K562 (cell line): ENCODE results near the gene PIBF1. TPM values are rescaled to one million over a fixed set of nuclear protein-coding genes. Genes with fewer than 3 reads are reported as not detected.

ENCODE experiments used
- ATAC-seq: fragments of 200-7000 bp; cut with Tn5 transposase; 3 replicates; pipeline ENCODE4 v1.9.1; 2020; ENCODE audit warnings: moderate library complexity
- BruUV-seq: library from RNA; stranded (reverse); fragments of 400-500 nt; replicated peaks from 2 replicates; lab custom pipeline; 2021; lab: Mats Ljungman, UMichigan
- CTCF ChIA-PET: fragments of 300-600 bp; formaldehyde crosslinking; extraction: SDS; loops from one replicate; lab custom pipeline; 2021; ENCODE audit warnings: low intra/inter-chr PET ratio; lab: Yijun Ruan, JAX
- POLR2A ChIA-PET: fragments of 300-600, 350-650 bp; sonication (Branson Sonifier 250); formaldehyde crosslinking; extraction: SDS; loops from one replicate; lab custom pipeline; 2021; ENCODE audit warnings: antibody characterized with exemption, inconsistent platforms; lab: Yijun Ruan, JAX
- DNase-seq, 4 experiments: peaks; one replicate each; pipeline versions ENCODE4 v3.0.0 to v3.0.0-alpha.2; 2011 to 2018; ENCODE audit warnings: low spot score in 3 of 4, mixed read lengths in 3 of 4; ENCODE audit errors: extremely low read depth in 1 of 4
- FAIRE-seq: peaks from 2 replicates; lab custom pipeline; 2011; peaks lifted over from hg19 to GRCh38; lab: Jason Lieb, UNC
- H2AFZ ChIP-seq: 2 replicates; pipeline ENCODE4 v1.6.0; 2011; ENCODE audit warnings: low read depth, low read length, control low read depth, inconsistent platforms
- H3K27ac ChIP-seq: fragments of 200-600 bp; 3 replicates; pipeline ENCODE4 v1.8.0; 2011; ENCODE audit warnings: low read depth, mild to moderate bottlenecking, control low read depth, inconsistent platforms, low read length, moderate library complexity, mixed read lengths; ENCODE audit errors: extremely low read depth
- H3K27me3 ChIP-seq, 2 experiments: fragments of 300-600 bp in 1 of 2; 2 replicates in 1 of 2; 3 replicates in 1 of 2; pipeline versions ENCODE4 v1.6.0 to v1.8.0; 2011; ENCODE audit warnings: inconsistent platforms in 2 of 2, low read length in 2 of 2, mild to moderate bottlenecking in 1 of 2, mixed read lengths in 1 of 2, moderate library complexity in 1 of 2; ENCODE audit not compliant: control insufficient read depth in 2 of 2, insufficient read depth in 2 of 2
- H3K36me3 ChIP-seq: fragments of 300-600 bp; 3 replicates; pipeline ENCODE4 v1.8.0; 2011; ENCODE audit warnings: mild to moderate bottlenecking, low read length, inconsistent platforms; ENCODE audit not compliant: control insufficient read depth, insufficient read depth
- H3K4me1 ChIP-seq, 2 experiments: fragments of 200-600 bp in 1 of 2; replicated peaks in 1 of 2; 2 replicates in 1 of 2; 3 replicates in 1 of 2; pipeline versions ENCODE4 v1.5.1 to v1.8.0; 2011; ENCODE audit warnings: inconsistent platforms in 2 of 2, low read length in 2 of 2, mild to moderate bottlenecking in 1 of 2, mixed read lengths in 1 of 2, moderate library complexity in 1 of 2; ENCODE audit not compliant: control insufficient read depth in 2 of 2, insufficient read depth in 2 of 2
- H3K4me2 ChIP-seq: 2 replicates; pipeline ENCODE4 v1.6.1; 2011; ENCODE audit warnings: low read length, control low read depth, inconsistent platforms, mixed read lengths; ENCODE audit not compliant: insufficient read depth
- H3K4me3 ChIP-seq: fragments of 200-600 bp; sonication (generic), shearing (Covaris generic); 2 replicates; pipeline ENCODE4 v1.5.1; 2016; ENCODE audit warnings: control low read depth, inconsistent platforms
- H3K79me2 ChIP-seq: fragments of 200-600 bp; 3 replicates; pipeline ENCODE4 v1.8.0; 2011; ENCODE audit warnings: low read length, inconsistent platforms; ENCODE audit not compliant: control insufficient read depth, insufficient read depth
- H3K9ac ChIP-seq, 2 experiments: 2 replicates each; pipeline versions ENCODE4 v1.6.0 to v1.6.1; 2011; ENCODE audit warnings: low read depth in 2 of 2, low read length in 2 of 2, control low read depth in 1 of 2, inconsistent platforms in 1 of 2, mild to moderate bottlenecking in 1 of 2, mixed read lengths in 1 of 2; ENCODE audit not compliant: insufficient read depth in 1 of 2
- H3K9me1 ChIP-seq: one replicate; pipeline ENCODE4 v1.6.0; 2011; ENCODE audit warnings: inconsistent platforms, mild to moderate bottlenecking, low read length, moderate library complexity; ENCODE audit not compliant: control insufficient read depth, insufficient read depth
- H3K9me3 ChIP-seq: replicated peaks from 2 replicates; pipeline ENCODE4 v1.5.1; 2011; ENCODE audit warnings: low read depth, low read length, inconsistent platforms; ENCODE audit not compliant: control insufficient read depth, insufficient read depth
- H4K20me1 ChIP-seq: replicated peaks from 2 replicates; pipeline ENCODE4 v1.6.1; 2011; ENCODE audit warnings: low read length, inconsistent platforms, mixed read lengths; ENCODE audit not compliant: control insufficient read depth, insufficient read depth
- HNRNPUL1 ChIP-seq: fragments of 200-400 bp; formaldehyde crosslinking; IDR thresholded peaks from 2 replicates; pipeline ENCODE4 v1.6.1; 2017; ENCODE audit warnings: low read length
- RAD21 ChIP-seq, 2 experiments: fragments of 250-450 bp in 1 of 2; fragments of 450-650 bp in 1 of 2; sonication (Bioruptor Pico) in 1 of 2; formaldehyde crosslinking in 1 of 2; IDR thresholded peaks in 1 of 2; conservative IDR thresholded peaks in 1 of 2; 2 replicates each; pipeline versions ENCODE4 v1.4.0 to v1.8.0; 2020 to 2022; ENCODE audit warnings: mild to moderate bottlenecking in 2 of 2, moderate library complexity in 1 of 2
- WGBS: fragments of 100-300 bp; shearing (Covaris generic); methylation state at CpG from one replicate; pipeline ENCODE4 v1.1.6; 2016; ENCODE audit warnings: low coverage, mixed read lengths; ENCODE audit not compliant: insufficient coverage; ENCODE audit errors: missing lambda C conversion rate; 5-methylcytosine and 5-hydroxymethylcytosine counted together
- in situ Hi-C: fragments of 300-500 bp; cut with MboI; formaldehyde crosslinking; loops from 4 replicates; pipeline ENCODE4 v1.15.0; 2018; ENCODE audit warnings: inconsistent platforms, mixed read lengths
- intact Hi-C: fragments of 100-400 bp; cut with micrococcal nuclease; formaldehyde crosslinking; loops from 2 replicates; pipeline ENCODE4 v1.14.2; 2022
- polyA plus RNA-seq, 8 experiments: library from polyadenylated mRNA; depleted of rRNA in 4 of 8; stranded (reverse) in 5 of 8; unstranded in 3 of 8; fragments of >200 nt; fragmentation: Nextera tagmentation in 2 of 8; fragmentation: Illumina TruSeq in 1 of 8; extraction: Ambion mirVana in 2 of 8; extraction: Trizol in 1 of 8; gene quantifications; 2 replicates each; pipeline versions ENCODE4 v1.2.1 to v1.2.3, GENCODE V29; 2011 to 2014; ENCODE audit warnings: inconsistent platforms in 1 of 8, missing spikeins in 1 of 8
- total RNA-seq, 7 experiments: library from RNA; depleted of rRNA in 6 of 7; stranded (reverse); fragments of >200 nt in 6 of 7; fragmentation: Illumina TruSeq in 2 of 7; extraction: Trizol in 2 of 7; gene quantifications; 2 replicates each; pipeline versions ENCODE4 v1.2.1 to v1.2.3, GENCODE V29; 2011 to 2021; ENCODE audit warnings: low replicate concordance in 1 of 7
- TF ChIP-seq, protein P1 (sequence below), 2 experiments: fragments of 450-650 bp; formaldehyde crosslinking in 1 of 2; IDR thresholded peaks; 2 replicates each; pipeline versions ENCODE4 v1.4.0 to v1.6.1; 2014 to 2020; ENCODE audit warnings: mild to moderate bottlenecking in 2 of 2, borderline replicate concordance in 1 of 2, low read depth in 1 of 2
- TF ChIP-seq, protein P2 (sequence below), 2 experiments: IDR thresholded peaks; 2 replicates each; pipeline ENCODE4 v1.6.1; 2012; ENCODE audit warnings: improper control_type of control experiment in 2 of 2, low read depth in 2 of 2, low read length in 2 of 2, borderline replicate concordance in 1 of 2
- TF ChIP-seq, protein P3 (sequence below), 2 experiments: fragments of 450-650 bp in 1 of 2; sonication (generic) in 1 of 2; formaldehyde crosslinking in 1 of 2; IDR thresholded peaks in 1 of 2; conservative IDR thresholded peaks in 1 of 2; 2 replicates each; pipeline versions ENCODE4 v1.6.1 to v1.8.1; 2016 to 2023; ENCODE audit warnings: mild to moderate bottlenecking in 2 of 2, moderate library complexity in 2 of 2, inconsistent platforms in 1 of 2, missing genetic modification reagents in 1 of 2
- TF ChIP-seq, protein P4 (sequence below): fragments of 250-450 bp; sonication (Bioruptor Pico); IDR thresholded peaks from 2 replicates; pipeline ENCODE4 v1.8.0; 2021; ENCODE audit warnings: borderline replicate concordance, mild to moderate bottlenecking, moderate library complexity; ENCODE audit not compliant: poor library complexity, severe bottlenecking

PIBF1 gene
- total and polyA plus RNA-seq, 9 of the 15 experiments (the other 6 are each of a cell fraction or from before 2014, with no cell fraction given): 9.1 to 28.8 (median 14.7) TPM

DNA sequence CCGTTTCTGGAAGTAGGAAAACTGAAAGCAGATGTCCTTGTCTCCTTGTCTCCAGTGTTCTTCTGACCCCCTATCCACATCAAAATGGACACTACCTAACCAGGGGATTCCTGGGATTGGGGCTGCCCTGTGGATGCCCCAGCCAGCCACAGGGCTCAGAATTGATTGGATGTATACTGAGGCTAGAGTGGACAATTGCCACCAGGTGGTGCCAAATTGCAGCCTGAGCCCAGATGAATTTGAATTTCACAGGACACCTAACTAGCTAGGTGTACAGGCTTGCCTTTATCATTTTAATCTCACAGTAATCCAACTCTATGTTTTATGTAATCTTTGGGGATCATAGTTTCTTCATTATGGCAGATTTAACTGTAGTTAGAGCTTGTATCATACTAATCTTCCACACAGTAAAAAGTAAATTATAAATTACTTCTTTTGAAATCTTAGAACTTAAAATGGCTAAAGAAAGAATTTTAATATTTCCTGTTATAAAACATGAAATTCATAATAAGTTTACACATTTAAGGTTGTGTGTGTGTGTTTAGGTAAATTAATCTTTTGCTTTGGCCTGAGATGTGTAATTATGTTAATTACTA lies 58.0 kb downstream of the PIBF1 start:
- intact Hi-C loops: loop anchor here (5.0 kb wide), 1 partner anchor 867 kb away; no protein-coding TSS in a partner anchor
- Histone ChIP-seq H4K20me1 (no peaks in the 10 kb centered on the region), H3K27ac (no peak overlapping the region), H3K36me3 (peaks cover 14% of the 10 kb centered on the region; the same call in 1 of the 3 replicates), H3K9ac (no peak overlapping the region), H2AFZ (no peak overlapping the region), H3K4me2 (no peak overlapping the region), H3K4me1 (no peaks in the 10 kb centered on the region), H3K4me3 (no peak overlapping the region), H3K79me2 (no peaks in the 10 kb centered on the region), H3K27me3 (no peaks in the 10 kb centered on the region), H3K9me3 (no peaks in the 10 kb centered on the region), H3K9me1 (no peaks in the 10 kb centered on the region)
- POLR2A ChIA-PET: no interaction called here
- DNase-seq (peak; percentile 15 to 37 (median 27)), ATAC-seq (peak; percentile 91), FAIRE-seq (peak; percentile 65)
- BruUV-seq: no TSS peak
- WGBS: 75% methylated on average over 1 of the region's 1 CpG
- CTCF ChIA-PET: interaction anchor here (0.6 to 0.8 kb wide), 2 partner anchors 241 to 867 kb away, joined by 3 to 4 read pairs; no protein-coding TSS in a partner anchor
- in situ Hi-C loops: no loop called here
- TF ChIP-seq RAD21 (CRISPR knock-in tag; conservative IDR thresholded peaks at IDR 0.05 in 1 of 2, IDR thresholded peaks at IDR 0.05 in 1 of 2) (peak; percentile 26 to 59; a peak in 3 of 4 replicates), HNRNPUL1 (no peak)
- TF ChIP-seq, protein P1, sequence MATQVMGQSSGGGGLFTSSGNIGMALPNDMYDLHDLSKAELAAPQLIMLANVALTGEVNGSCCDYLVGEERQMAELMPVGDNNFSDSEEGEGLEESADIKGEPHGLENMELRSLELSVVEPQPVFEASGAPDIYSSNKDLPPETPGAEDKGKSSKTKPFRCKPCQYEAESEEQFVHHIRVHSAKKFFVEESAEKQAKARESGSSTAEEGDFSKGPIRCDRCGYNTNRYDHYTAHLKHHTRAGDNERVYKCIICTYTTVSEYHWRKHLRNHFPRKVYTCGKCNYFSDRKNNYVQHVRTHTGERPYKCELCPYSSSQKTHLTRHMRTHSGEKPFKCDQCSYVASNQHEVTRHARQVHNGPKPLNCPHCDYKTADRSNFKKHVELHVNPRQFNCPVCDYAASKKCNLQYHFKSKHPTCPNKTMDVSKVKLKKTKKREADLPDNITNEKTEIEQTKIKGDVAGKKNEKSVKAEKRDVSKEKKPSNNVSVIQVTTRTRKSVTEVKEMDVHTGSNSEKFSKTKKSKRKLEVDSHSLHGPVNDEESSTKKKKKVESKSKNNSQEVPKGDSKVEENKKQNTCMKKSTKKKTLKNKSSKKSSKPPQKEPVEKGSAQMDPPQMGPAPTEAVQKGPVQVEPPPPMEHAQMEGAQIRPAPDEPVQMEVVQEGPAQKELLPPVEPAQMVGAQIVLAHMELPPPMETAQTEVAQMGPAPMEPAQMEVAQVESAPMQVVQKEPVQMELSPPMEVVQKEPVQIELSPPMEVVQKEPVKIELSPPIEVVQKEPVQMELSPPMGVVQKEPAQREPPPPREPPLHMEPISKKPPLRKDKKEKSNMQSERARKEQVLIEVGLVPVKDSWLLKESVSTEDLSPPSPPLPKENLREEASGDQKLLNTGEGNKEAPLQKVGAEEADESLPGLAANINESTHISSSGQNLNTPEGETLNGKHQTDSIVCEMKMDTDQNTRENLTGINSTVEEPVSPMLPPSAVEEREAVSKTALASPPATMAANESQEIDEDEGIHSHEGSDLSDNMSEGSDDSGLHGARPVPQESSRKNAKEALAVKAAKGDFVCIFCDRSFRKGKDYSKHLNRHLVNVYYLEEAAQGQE (IDR thresholded peaks at IDR 0.05; ENCODE audit: borderline replicate concordance): peak; percentile 22; the same call in 1 of the 2 replicates
- TF ChIP-seq, protein P1 (CRISPR knock-in tag; IDR thresholded peaks at IDR 0.05; ENCODE audit: low read depth): no peak
- TF ChIP-seq, protein P2, sequence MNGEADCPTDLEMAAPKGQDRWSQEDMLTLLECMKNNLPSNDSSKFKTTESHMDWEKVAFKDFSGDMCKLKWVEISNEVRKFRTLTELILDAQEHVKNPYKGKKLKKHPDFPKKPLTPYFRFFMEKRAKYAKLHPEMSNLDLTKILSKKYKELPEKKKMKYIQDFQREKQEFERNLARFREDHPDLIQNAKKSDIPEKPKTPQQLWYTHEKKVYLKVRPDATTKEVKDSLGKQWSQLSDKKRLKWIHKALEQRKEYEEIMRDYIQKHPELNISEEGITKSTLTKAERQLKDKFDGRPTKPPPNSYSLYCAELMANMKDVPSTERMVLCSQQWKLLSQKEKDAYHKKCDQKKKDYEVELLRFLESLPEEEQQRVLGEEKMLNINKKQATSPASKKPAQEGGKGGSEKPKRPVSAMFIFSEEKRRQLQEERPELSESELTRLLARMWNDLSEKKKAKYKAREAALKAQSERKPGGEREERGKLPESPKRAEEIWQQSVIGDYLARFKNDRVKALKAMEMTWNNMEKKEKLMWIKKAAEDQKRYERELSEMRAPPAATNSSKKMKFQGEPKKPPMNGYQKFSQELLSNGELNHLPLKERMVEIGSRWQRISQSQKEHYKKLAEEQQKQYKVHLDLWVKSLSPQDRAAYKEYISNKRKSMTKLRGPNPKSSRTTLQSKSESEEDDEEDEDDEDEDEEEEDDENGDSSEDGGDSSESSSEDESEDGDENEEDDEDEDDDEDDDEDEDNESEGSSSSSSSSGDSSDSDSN (IDR thresholded peaks at IDR 0.05; ENCODE audit: borderline replicate concordance in 1 of 2, low read depth in 2 of 2, low read length in 2 of 2): no peak
- TF ChIP-seq, protein P3, sequence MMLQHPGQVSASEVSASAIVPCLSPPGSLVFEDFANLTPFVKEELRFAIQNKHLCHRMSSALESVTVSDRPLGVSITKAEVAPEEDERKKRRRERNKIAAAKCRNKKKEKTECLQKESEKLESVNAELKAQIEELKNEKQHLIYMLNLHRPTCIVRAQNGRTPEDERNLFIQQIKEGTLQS (IDR thresholded peaks at IDR 0.05): no peak
- TF ChIP-seq, protein P3 (CRISPR knock-in tag; conservative IDR thresholded peaks at IDR 0.05): no peak
- TF ChIP-seq, protein P4, sequence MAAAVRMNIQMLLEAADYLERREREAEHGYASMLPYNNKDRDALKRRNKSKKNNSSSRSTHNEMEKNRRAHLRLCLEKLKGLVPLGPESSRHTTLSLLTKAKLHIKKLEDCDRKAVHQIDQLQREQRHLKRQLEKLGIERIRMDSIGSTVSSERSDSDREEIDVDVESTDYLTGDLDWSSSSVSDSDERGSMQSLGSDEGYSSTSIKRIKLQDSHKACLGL (CRISPR knock-in tag): no peak
